GM10266 (cell line): ENCODE measurements around the gene NELL2.
"Not testable (repeated sequence)": the region's sequence is repeated elsewhere in the genome, so short reads cannot be mapped to it uniquely, and the experiment has no call there.

Source experiments
- DNase-seq: peaks from one replicate; pipeline ENCODE4 v3.0.0; 2012; ENCODE audit errors: extremely low spot score
- CTCF ChIP-seq: IDR thresholded peaks from 2 replicates; pipeline ENCODE4 v1.5.1; 2012; ENCODE audit warnings: mild to moderate bottlenecking, low read depth; ENCODE audit not compliant: control insufficient read depth, insufficient read depth; ENCODE audit errors: missing control alignments

The NELL2 gene

GRCh38 chr12:44875954-44876543 is at the start of gene NELL2:
Gene NELL2, minus strand, starts transcription at chr12:44876315. Its CDS starts 446 bp downstream, at chr12:44875869.
- no peak for TF ChIP-seq CTCF
- peak; percentile 68 for DNase-seq

DNA sequence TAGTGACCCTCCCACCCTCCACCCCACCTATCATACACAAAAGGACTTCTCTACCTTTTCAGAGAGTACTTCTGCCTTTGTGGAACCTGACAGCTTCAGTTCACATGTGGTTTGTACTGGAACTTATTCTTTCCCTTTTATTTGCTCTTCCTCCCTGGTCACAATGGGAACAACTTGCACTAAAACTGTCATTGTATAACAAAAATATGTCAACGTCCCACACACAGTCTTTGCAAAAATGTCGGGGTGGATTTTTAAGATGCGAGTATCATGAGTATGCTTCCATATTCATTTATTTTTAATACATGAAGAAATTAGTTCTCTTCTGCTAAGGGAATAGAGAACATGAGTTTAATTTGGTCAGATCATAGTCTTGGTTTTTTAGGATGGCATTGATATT is 45.6 kb upstream of the NELL2 start:
- no peak for DNase-seq
- TF ChIP-seq CTCF: no peak

DNA sequence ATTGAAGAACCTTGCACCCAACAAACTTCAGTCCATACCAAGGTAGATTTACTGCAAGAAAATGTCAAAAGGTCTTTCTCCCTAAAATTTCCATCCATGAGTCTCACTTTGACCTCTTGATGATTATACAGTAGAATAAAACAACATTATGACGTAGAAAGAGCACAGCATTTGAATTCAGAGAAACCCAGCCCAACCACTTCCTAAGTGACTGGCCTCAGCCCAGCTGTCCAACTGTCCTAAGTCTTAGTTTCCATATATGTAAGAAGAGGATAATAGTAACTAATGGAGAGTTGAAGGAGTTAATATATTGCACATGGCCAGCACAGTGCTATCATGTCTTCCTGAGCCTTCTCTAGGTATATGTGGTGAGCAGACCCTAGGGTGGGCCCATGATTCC is 41.0 kb upstream of the NELL2 start:
- TF ChIP-seq CTCF: no peak
- DNase-seq: no peak

DNA sequence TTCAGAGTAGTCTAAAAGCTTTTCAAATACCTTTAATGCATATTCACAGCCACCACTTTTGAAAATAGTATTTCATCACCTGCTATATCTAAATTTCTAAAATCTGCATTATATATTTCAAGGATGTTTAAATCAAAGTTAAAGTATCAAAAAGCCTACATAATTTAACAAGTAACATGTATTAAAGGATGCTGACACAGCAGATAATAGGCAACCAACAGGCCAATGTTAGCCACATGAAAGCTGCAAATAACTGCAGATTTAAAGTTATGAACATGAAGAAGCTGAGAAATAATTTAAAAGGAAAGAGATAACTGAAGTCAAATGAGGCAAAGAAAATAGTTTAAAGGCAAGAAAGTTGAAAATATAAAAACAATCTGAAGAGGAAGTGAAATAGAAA is 39.8 kb upstream of the NELL2 start:
- DNase-seq: no peak
- TF ChIP-seq CTCF: no peak

GRCh38 chr12:44904321-44904720 is 28.2 kb upstream of the NELL2 start:
- DNase-seq: no peak
- TF ChIP-seq CTCF: no peak

GRCh38 chr12:44898108-44898507 is 22.0 kb upstream of the NELL2 start:
- DNase-seq: not testable (repeated sequence)

GRCh38 chr12:44889926-44890325 is 13.8 kb upstream of the NELL2 start:
- no peak for DNase-seq
- no peak for TF ChIP-seq CTCF

DNA sequence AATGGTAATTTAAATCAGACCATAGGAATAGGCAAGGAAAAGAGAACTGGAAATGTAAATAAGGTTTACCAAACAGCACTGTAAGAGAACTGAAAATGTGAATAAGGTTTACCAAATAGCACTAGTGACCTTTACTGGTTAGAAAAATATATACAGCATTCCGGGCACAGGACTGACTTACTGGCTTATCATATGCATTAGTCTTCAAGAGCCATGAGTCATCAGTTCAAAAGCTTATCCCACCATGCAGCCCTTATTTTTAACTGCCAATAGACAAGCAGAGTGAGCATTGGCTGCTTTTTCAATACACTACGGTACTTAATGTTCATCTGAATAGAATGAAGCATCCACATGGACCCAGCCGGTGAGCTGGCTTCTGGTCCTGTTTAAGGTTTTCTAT is 13.0 kb upstream of the NELL2 start:
- DNase-seq: no peak
- TF ChIP-seq CTCF: no peak
